Activated CD8-positive, alpha-beta memory T cell treated with anti-CD3 and anti-CD28 coated beads for 4 hours (primary cell): Measurements from ENCODE around the gene CFAP97.
"Not testable (repeated sequence)": the region's sequence is repeated elsewhere in the genome, so short reads cannot be mapped to it uniquely, and the experiment has no call there.

Experiments
- DNase-seq, 2 donors: peaks; one replicate each; pipeline ENCODE4 v3.0.0-alpha.2; 2020; ENCODE audit warnings: low read depth in 2 of 2

CFAP97 gene

DNA sequence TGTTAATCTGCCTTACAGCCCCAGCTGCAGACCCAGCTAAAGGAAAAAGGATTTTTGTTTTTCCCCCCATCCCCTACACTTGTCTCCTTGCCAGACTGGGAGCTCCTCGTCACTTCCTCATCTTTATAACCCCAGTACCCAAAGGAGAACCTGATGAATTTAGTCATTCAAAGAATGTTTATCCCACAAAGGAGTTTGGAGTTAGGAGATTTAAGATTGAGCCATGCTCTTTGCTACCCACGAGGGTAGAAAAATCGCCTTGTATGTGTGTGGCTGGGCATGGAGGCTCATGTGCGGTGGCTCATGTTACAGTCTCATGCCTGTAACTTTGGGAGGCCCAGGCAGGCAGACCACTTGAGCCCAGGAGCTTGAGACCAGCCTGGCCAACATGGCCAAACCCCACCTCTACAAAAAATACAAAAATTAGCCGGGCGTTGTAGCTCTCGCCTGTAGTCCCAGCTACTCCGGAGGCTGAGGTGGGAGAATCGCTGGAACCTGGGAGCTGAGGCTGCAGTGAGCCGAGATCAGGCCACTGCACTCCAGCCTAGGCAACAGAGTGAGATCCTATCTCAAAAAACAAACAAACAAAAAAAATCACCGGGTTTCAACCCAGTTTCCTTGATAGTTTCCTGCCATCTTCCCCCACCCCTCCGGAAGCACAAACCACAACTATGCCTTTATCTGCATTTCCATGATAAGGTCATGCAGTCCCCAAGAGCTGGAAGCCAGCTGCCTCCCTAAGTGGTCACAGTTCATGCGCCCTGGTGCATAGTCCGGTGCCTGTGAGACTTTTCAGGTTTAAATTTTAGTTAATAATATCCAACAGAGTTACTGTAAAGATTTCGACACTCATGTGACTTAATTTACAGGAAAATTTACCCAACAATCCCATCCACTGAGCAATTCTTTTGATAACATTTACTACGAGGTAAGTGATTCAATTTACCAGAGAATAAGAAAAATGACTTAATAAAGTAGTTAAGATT is 1.5 kb downstream of the CFAP97 start:
- DNase-seq, result peak in 1 of 2 donors; percentile 16

DNA sequence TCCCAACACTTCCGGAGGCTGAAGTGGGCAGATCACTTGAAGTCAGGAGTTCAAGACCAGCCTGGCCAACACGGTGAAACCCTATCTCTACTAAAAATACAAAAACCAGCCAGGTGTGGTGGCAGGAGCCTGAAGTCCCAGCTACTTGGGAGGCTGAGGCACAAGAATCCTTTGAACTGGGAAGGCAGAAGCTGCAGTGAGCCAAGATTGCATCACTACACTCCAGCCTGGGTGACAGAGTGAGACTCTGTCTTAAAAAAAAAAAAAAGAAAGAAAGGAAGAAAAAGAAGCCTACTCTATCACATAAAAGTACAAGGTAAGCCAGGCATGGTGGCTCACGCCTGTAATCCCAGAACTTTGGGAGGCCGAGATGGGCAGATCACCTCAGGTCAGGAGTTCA is 5.6 kb downstream of the CFAP97 start:
- not testable (repeated sequence) for DNase-seq

DNA sequence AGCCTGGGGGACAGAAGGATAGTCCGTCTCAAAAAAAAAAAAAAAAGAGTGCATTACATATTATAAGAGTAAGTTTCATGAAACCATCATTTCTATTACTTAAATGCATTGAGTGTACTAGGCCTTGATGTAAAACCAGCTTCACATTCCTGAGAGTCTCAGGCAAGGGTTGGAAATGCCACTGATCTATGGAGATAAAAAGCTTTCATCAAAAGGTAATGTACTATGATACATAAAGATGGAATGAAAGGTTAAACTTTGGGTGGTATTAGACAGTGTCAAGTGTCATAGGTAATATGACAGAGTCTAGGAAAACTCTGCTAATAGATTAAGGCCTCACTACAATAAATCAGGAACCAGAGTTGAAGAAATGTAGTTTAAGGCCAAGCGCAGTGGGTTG is 7.4 kb downstream of the CFAP97 start:
- DNase-seq, result no peak

DNA sequence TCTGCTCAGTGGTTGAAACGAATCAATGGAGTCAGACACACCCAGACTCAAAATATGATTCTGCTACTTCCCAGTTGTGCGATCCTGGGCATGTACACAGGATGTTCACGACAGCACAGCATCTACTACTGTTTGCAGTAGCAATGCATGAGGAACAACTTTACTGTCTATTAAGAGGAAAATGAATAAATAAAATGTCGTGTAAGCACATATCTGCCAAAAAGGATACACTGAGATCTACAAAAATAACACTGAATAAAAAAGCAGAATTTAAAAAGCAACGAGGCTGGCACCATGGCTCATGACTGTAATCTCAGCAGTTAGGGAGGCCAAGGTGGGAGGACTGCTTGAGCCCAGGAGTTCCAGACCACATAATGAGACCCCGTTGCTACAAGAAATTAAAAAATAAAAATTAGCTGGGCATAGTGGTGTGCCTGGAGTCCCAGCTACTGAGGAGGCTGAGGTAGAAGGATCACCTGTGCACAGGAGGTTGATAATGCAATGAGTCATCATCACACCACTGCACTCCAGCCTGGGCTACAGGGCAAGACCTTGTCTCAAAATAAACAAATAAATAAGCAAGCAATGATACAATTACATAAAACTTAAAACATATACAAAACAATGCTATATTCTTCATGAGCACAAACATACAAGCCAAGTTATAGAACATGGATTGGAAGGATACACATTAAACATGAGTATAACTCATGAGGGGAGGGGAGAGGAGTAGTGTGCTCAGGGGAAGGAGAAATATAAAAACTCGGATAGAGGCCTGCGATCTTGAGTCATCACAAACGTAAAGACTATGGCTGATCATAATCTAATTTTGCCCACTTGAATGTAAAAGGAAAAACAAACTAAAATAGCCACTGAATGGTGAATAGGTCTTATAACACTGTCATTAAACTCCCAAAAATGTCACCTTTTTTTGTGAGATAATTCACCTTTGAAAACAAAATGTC is 8.6 kb downstream of the CFAP97 start:
- DNase-seq, result no peak

- DNase-seq, result no peak
Observed at GRCh38 chr4:185192059-185192458, 11.7 kb downstream of the CFAP97 start.

- no peak for DNase-seq
Observed at GRCh38 chr4:185190306-185190856, 13.4 kb downstream of the CFAP97 start.

GRCh38 chr4:185189606-185190305 is 14.0 kb downstream of the CFAP97 start:
- DNase-seq, result no peak

DNA sequence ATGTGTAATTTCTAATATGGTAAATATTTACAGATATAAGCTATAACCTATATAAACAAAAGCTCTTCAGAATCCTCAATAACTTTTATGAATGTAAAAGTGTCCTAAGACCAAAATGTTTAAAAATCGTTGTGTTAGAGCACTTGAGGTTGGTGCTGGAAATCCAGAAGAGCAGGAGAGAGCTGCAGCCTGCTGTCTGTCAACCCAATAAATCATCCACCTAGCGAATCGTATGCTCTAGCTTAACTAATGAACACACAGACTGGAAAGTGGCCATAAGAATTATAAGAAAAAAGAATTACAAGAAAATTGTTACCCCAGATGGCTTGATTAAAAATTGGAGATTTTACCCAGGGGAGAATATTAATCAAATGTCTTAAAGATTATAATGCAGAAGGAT is 17.0 kb downstream of the CFAP97 start:
- no peak for DNase-seq

DNA sequence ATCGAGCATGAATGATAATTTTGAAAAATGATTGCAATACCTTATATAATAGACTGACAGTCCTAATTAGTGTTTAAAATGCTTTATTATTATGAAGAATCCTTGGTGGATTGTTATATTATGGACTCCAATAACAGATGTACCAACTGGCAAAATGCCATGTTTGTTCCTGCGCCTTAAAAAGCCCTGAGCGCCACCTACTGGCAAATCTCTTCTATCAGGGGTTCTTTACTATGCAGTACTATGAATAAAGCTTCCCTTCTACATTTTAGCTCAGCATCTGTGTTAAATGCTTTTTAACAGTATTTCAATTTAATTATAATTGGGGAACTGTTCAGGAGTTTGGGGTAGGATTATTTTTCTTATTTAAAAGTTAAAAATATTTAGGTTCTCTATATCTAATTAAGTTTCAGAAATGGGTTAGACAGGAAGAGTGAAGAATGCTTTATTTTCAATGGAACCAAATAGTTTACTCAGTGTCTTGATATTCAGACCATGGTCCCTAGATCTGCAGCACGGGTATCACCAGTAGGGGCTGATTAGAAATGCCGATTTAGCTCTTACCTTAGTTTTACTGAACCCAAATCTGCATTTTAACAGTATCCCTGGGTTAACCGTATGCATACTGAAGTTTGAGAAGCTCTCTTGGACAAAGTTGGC is 20.0 kb downstream of the CFAP97 start:
- DNase-seq, result peak; percentile 55 to 60

- DNase-seq, result no peak
Observed at GRCh38 chr4:185182239-185182638, 21.6 kb downstream of the CFAP97 start.

DNA sequence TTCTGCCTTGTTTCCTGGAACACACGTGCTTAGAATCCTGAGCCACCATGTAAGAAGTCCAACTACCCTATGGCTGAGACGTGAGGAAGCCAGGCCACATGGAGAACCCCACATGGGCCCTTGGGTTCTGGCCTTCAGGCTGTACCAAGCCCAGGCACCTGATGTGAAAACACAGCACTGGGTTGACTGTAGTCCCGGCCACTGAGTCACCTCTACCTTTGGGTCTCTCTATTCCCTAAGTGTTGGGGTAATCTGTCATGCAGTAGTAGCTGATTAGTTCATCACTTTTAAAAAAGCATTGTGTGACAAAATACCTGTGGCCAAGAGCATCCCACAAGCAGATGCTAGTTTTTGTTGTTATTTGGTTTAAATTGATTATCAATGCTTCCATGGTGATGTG is 24.3 kb downstream of the CFAP97 start:
- no peak for DNase-seq

DNA sequence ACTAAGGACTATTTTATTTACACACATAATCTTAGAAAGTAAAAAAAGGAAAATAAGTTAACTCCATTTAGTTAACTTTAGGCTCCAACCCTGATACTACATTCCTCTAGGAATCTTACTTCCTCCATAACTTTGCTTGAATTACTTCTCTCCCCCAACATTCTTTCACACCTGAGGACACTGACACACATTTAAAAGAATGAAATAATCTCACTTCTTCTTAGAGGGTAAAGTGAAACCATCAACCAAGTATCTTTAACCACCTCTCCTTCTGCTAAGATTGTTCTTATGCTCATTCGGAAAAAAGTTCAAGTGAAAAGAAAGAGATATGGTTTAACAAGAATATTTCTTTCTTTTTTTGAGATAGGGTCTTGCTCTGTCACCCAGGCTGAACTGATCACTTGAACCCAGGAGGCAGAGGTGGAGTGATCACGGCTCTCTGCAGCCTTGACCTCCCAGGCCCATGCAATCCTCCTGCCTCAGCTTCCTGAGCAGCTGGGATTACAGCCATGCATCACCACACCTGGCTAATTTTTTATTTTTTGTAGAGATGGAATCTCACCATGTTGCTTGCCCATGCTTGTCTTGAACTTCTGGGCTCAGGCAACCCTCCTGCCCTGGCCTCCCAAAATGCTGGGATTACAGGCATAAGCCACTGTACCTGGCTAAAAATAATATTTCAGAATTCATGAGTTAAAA is 32.3 kb downstream of the CFAP97 start:
- no peak for DNase-seq

GRCh38 chr4:185167234-185167633 is 36.6 kb downstream of the CFAP97 start:
- DNase-seq, result no peak

- no peak for DNase-seq
Observed at GRCh38 chr4:185165605-185166063, 38.2 kb downstream of the CFAP97 start.

DNA sequence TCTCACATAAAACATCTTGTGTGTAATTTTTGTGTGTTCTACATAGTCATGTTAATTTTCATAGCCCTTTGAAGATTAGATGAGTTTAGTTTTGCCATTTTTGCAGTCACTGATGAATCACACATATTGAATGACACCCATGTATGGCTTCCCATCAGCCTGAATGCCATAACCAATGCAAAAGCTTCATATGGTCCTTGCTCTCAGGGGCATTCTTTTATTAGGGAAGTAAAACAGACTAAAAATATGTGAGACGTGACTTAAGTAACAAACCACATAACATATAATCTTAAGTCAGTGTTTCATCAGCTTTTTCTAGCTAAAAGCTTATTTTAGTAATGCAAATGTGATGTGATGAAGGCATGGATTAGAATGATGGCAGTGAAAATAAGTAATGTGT is 52.5 kb downstream of the CFAP97 start:
- no peak for DNase-seq

GRCh38 chr4:185149392-185149791 is 54.4 kb downstream of the CFAP97 start:
- DNase-seq, result no peak

DNA sequence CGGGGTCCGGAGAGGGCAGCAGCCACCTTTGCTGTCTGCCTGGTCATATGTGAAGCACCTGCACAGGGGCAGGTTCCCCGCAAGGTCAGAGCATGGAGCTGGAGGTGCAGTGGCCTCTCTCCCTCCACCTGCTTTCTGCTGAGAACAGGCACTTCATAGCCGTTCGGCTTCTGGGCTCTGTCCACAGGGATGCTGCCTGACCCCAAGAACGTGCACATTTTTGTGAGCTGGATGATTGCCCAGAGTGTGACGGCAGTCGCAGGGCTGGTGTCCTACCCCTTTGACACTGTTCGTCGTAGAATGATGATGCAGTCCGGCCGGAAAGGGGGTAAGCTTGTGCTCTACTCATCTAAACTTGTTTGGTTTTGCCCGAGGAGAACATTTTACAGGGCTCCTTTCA is 58.2 kb downstream of the CFAP97 start:
- no peak for DNase-seq

GRCh38 chr4:185144601-185145240 is 59.1 kb downstream of the CFAP97 start:
- no peak for DNase-seq

- no peak for DNase-seq
Observed at GRCh38 chr4:185143601-185143969, 60.2 kb downstream of the CFAP97 start.
